Epithelial cell of esophagus (primary cell): ENCODE data around the gene BCAR3.
A peak's percentile ranks its signal among the peaks of the same experiment; 100 is the strongest.

Source experiments
- DNase-seq: peaks from one replicate; pipeline ENCODE4 v3.0.0; 2010; ENCODE audit warnings: low read depth
- H3K4me3 ChIP-seq: 2 replicates; pipeline ENCODE4 v1.5.1; 2011; ENCODE audit warnings: mild to moderate bottlenecking, low read length, control low read depth
- TF ChIP-seq, protein P1 (sequence below): IDR thresholded peaks from 2 replicates; pipeline ENCODE4 v1.5.1; 2011; ENCODE audit warnings: low read depth, mild to moderate bottlenecking, low read length, control low read depth, inconsistent platforms; ENCODE audit not compliant: insufficient read depth; ENCODE audit errors: missing control alignments

Gene BCAR3

DNA sequence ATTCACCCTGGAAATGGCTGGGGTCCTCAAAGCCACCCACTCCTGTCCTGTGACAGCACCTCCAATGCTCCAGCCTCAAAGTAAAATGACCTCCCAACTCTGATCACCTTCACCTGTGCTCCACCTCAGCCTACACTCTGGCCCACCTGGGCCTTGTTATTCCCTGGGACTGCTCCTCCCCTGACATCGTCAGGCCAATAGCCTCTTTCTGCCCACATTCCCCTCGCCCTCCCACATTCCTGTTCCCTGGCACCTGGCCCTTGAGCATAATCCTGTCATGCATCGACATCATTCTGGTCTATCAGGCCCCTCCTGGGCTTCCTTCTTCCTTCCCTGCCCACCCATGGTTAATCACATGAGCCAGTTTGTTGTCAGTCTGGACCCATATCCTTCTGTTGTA lies 13.2 kb upstream of the BCAR3 start:
- DNase-seq, result peak; percentile 75
- H3K4me3 ChIP-seq, result no peak overlapping the region
- TF ChIP-seq, protein P1, sequence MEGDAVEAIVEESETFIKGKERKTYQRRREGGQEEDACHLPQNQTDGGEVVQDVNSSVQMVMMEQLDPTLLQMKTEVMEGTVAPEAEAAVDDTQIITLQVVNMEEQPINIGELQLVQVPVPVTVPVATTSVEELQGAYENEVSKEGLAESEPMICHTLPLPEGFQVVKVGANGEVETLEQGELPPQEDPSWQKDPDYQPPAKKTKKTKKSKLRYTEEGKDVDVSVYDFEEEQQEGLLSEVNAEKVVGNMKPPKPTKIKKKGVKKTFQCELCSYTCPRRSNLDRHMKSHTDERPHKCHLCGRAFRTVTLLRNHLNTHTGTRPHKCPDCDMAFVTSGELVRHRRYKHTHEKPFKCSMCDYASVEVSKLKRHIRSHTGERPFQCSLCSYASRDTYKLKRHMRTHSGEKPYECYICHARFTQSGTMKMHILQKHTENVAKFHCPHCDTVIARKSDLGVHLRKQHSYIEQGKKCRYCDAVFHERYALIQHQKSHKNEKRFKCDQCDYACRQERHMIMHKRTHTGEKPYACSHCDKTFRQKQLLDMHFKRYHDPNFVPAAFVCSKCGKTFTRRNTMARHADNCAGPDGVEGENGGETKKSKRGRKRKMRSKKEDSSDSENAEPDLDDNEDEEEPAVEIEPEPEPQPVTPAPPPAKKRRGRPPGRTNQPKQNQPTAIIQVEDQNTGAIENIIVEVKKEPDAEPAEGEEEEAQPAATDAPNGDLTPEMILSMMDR, result no peak

DNA sequence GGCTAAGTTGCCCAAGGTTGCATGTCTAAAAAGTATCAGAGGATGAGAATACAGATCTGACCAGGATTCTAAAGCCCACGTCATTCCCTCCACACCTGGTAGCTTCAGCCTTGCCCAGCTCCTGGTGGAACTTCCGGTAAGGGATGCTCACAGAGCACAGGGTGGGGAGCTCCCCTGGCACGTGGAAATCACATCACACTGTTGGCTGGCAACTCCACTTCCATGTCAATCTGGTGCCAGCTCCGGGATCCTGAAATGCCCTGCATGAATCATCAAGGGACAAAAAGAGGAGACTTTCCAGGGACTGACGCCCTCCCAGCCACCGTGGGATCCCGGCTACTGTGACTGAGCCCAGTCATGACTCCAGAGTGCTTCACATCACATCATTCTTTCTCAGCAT lies 12.4 kb upstream of the BCAR3 start:
- DNase-seq, result peak; percentile 61
- TF ChIP-seq, protein P1, result no peak
- H3K4me3 ChIP-seq, result no peak overlapping the region

DNA sequence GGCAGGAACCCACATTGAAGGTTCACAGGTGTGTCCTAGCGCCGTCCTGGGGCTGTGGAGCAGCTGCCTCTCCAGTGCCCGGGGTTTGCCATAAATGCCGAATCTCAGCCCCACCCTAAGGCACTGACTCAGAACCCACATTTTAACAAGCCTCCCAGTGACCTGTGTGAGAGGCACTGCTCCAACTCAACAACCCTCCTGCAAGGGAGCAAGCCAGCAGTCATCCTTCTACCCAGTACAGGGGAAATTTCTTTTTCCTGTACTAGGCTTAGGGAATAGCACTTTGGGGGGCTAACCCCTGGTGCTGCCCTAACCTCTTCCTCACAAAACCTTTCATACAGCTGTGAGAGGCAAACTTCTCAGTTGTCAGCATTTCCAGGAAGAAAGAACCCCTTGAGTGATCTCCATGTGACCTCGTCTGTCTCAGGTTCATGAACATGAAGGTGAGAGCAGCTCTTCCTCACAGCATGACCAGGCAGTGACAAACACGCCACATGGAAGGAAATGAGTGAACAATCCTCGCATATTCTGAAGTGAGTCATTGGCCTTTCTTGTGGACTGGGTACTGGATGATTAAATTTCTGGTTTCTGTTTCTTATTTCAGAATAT lies 11.4 kb upstream of the BCAR3 start:
- TF ChIP-seq, protein P1, result no peak
- DNase-seq, result peak; percentile 94
- H3K4me3 ChIP-seq, result no peak overlapping the region

DNA sequence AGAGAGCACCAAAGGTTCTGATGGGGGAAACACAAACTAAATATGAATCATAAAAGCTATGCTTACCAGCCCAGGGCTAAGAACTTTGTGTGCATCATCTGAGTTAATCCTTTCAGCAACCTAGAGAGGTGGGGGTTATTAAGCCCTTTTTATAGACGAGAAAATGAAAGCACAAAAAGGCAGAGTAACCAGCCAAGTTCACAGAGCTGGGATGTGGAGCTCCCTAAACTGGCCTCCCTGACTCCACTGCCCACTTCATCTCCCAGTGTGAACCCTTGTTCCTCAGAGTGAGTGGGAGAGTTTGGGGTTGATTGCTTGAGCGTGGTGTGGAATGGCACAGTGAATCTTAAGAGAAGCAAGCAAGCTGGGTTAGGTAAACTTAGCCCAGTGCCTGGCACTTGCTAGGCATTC lies 10.8 kb upstream of the BCAR3 start:
- peak; percentile 72 for DNase-seq
- no peak overlapping the region for H3K4me3 ChIP-seq
- TF ChIP-seq, protein P1, result no peak

DNA sequence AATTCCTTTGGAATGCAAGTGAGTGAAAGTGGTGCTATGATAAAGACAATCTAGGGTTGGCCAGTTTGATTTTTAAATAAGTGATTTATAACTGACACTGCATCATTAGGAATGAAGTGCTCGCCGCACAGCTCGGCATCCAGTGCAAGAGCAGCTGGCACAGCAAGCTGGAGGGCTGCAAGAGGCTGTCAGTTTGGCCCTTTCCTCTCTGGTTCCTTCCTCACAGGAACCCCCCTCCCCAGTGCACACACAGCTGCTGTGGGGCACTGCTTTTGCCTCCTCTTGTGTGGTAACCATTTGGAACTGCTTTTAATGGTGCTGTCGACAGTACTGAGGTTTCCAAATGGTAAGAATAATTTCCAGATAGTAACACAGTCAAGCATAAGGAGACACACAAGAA lies 10.4 kb upstream of the BCAR3 start:
- no peak overlapping the region for H3K4me3 ChIP-seq
- no peak for DNase-seq

DNA sequence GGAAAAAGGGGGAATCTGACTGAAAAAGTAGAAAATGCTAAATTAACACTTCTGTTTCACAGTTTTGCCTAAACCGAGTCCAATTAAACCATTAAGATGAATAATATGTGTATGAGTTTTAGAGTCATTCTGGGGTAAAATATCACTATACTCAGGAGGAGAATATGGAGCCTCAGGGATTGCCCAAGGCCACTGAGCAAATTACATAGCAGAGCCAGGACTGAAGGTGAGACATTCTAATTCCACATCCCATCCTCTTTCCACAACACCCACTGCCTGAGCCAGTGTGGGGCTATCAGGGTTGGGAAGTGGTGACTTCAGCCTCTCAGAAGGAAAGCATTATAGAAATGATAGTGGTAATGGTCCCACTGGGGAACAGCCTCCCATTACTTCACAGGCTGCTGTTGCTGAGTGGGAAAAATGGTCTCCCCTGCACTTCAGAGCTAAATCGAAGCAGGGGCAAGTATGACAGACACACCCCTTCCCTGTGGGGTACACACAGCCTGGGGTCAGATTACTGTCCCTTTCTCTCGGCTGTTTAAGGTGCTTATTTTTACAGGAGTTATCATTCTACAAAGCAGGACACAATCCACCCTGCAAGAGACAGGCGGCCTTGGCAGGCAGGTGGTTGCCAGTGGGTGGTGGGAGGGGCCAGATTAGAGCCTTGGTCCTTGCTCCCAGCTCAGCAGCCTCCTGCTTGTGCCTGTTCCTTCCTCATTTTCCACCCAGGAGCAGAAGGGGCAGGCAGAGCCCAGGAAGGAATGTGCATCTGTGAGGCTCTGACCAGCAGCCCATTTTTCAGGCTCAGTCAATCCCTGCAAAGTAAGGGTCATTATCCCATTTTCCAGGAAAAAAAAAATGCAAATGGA lies 9.5 kb upstream of the BCAR3 start:
- no peak overlapping the region for H3K4me3 ChIP-seq
- TF ChIP-seq, protein P1, result no peak
- no peak for DNase-seq

More for the DNA sequence above, 10.4 kb upstream of the BCAR3 start:
- TF ChIP-seq, protein P1, result no peak
